ENCODE data around the gene USH1G. TPM values are rescaled to one million over a fixed set of nuclear protein-coding genes. Genes with fewer than 3 reads are reported as not detected.
A peak's percentile ranks its signal among the peaks of the same experiment; 100 is the strongest.

Gene USH1G
- total RNA-seq, 1 experiment from 2014 or later: 0.48 TPM

DNA sequence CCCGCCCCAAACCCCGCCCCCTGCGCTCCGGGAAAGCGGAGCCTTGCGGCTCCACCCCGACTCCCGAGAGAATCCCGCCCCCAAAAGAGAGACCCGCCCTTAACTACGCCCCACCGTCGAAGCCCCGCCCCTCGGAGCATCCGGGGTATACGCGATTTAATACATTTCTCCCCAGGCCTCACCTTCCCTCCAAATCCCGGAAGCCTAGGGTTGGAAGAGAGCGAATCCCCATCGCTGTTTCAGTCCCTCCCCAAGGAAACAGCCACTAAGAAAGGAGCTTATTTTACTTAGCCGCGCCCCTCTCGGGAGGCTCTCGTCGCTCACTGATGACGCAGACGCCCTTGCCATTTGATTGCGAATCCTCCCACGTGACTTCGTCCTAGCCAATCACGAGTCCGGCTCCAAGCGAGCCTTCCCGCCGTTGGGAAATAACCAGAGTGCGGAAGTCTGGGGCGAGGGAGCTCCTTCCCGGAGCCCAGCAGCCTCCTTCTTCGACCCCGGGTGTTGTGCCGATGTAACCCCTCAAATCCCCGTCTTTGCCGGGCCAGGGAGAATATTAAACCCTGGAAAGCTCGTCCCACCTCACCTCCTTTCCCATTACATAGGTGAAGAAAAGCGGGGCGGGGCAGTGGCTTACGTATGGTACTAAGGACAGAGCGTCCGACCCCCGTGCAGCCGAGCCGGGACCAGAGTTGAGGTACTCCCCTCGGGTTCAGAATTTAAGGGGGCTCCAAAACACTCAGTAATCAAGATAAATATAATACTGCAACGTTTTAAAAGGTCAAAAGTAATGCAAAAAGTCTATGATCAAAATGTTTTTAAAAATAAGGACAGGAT lies 49.8 kb downstream of the USH1G start:
- peaks cover 21% of the 10 kb centered on the region for H3K4me1 Mint-ChIP-seq (ENCODE audit: low read depth, unreplicated experiment)
- TF ChIP-seq, protein P1, sequence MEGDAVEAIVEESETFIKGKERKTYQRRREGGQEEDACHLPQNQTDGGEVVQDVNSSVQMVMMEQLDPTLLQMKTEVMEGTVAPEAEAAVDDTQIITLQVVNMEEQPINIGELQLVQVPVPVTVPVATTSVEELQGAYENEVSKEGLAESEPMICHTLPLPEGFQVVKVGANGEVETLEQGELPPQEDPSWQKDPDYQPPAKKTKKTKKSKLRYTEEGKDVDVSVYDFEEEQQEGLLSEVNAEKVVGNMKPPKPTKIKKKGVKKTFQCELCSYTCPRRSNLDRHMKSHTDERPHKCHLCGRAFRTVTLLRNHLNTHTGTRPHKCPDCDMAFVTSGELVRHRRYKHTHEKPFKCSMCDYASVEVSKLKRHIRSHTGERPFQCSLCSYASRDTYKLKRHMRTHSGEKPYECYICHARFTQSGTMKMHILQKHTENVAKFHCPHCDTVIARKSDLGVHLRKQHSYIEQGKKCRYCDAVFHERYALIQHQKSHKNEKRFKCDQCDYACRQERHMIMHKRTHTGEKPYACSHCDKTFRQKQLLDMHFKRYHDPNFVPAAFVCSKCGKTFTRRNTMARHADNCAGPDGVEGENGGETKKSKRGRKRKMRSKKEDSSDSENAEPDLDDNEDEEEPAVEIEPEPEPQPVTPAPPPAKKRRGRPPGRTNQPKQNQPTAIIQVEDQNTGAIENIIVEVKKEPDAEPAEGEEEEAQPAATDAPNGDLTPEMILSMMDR (IDR thresholded peaks at IDR 0.05; ENCODE audit: insufficient read depth in 1 of 2, low read depth in 1 of 2, low read length in 1 of 2, severe bottlenecking in 1 of 2, unreplicated experiment in 1 of 2): no peak
- ChIA-PET CTCF (interaction anchor here (0.6 to 1.9 kb wide), 27 partner anchors 11 to 465 kb away, joined by 3 to 37 read pairs (median 4); partner anchors contain the start of genes HID1, MRPL58, OTOP2 and RAB37), POLR2A (interaction anchor here (0.5 to 2.2 kb wide), 33 partner anchors 9 to 583 kb away, joined by 3 to 58 read pairs (median 4); partner anchors contain the start of genes HID1, MRPL58, NAT9 and RAB37)
- no peaks in the 10 kb centered on the region for H3K27me3 Mint-ChIP-seq (ENCODE audit: insufficient read depth, unreplicated experiment)
- Histone ChIP-seq H3K36me3 (ENCODE audit: control insufficient read depth, insufficient read depth, low read length) (no peaks in the 10 kb centered on the region), H3K9me3 (no peaks in the 10 kb centered on the region), H3K4me3 (ENCODE audit: low read depth, low read length) (peak overlapping the region; percentile 83), H3K27me3 (replicated peaks; ENCODE audit: control insufficient read depth, insufficient read depth, low read length) (no peaks in the 10 kb centered on the region), H3K4me1 (peaks cover 12% of the 10 kb centered on the region)
- H3K4me3 Mint-ChIP-seq (ENCODE audit: unreplicated experiment): peak overlapping the region; percentile 84
- intact Hi-C loops (cut with micrococcal nuclease; ENCODE audit: unreplicated experiment): loop anchor here (1.0 kb wide), 1 partner anchor 21 kb away; no protein-coding TSS in a partner anchor
- DNase-seq: peak; percentile 99 to 100
- no peaks in the 10 kb centered on the region for H3K9me3 Mint-ChIP-seq (ENCODE audit: unreplicated experiment)
- H3K36me3 Mint-ChIP-seq (ENCODE audit: insufficient read depth, unreplicated experiment): peaks cover 16% of the 10 kb centered on the region
- H3K27ac Mint-ChIP-seq (ENCODE audit: unreplicated experiment): peak overlapping the region; percentile 55
- BruUV-seq (replicated peaks): TSS peak; percentile 98

DNA sequence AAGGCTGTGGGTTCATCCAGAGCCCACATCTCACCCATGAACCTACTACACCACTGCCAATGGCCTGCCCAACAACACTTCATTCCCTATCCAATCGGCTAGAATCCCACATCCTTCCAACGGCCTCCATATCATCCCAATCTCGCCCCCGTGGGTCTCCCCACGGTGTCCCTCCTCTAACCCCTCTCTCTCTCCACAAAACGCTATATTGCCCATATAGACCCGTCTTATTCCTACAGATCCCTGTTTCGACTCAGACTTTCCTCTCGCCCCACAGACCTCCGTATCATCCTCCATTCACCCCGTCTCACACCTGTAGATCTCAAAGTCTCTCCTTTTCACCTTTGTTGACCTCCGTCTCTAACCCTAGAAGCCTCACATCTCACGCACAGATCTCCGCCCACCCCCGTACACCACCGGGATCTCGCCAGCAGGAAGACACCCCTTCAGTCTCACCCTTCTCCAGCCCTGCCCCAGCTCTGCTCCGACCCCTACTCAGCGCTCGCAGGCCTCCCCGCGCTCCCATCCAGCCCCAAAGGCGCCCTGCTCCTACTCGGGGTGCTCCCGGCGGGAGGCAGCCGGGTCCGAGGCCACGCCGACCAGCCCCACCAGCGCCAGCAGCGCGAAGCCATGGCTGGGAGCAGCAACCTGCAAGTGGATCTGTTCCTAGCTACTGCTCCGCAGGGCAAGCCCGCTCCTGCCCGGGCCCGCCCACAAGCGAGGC lies 50.6 kb downstream of the USH1G start, which contains the start of gene FDXR:
Gene FDXR (minus strand): TSS at position 682 of the 724 bp plus-strand sequence. CDS start 50 bp downstream, at position 632.
- CTCF ChIA-PET: interaction anchor here (0.5 to 1.9 kb wide), 25 partner anchors 11 to 464 kb away, joined by 3 to 37 read pairs (median 4); partner anchors contain the start of genes HID1, MRPL58, OTOP2 and RAB37
- no peaks in the 10 kb centered on the region for H3K27me3 Mint-ChIP-seq (ENCODE audit: insufficient read depth, unreplicated experiment)
- H3K4me1 Mint-ChIP-seq (ENCODE audit: low read depth, unreplicated experiment): peaks cover 21% of the 10 kb centered on the region
- H3K27ac Mint-ChIP-seq (ENCODE audit: unreplicated experiment): peak within 1 kb of the TSS; percentile 55
- no peak for DNase-seq
- TF ChIP-seq, protein P1 (IDR thresholded peaks at IDR 0.05; ENCODE audit: insufficient read depth in 1 of 2, low read depth in 1 of 2, low read length in 1 of 2, severe bottlenecking in 1 of 2, unreplicated experiment in 1 of 2): no peak
- no peaks in the 10 kb centered on the region for H3K36me3 ChIP-seq (ENCODE audit: control insufficient read depth, insufficient read depth, low read length)
- H3K27me3 ChIP-seq (replicated peaks; ENCODE audit: control insufficient read depth, insufficient read depth, low read length): no peaks in the 10 kb centered on the region
- intact Hi-C loops (cut with micrococcal nuclease; ENCODE audit: unreplicated experiment): loop anchor here (1.0 kb wide), 1 partner anchor 20 kb away; no protein-coding TSS in a partner anchor
- no peaks in the 10 kb centered on the region for H3K9me3 ChIP-seq
- peak within 1 kb of the TSS; percentile 84 for H3K4me3 Mint-ChIP-seq (ENCODE audit: unreplicated experiment)
- peaks cover 16% of the 10 kb centered on the region for H3K36me3 Mint-ChIP-seq (ENCODE audit: insufficient read depth, unreplicated experiment)
- no peaks in the 10 kb centered on the region for H3K9me3 Mint-ChIP-seq (ENCODE audit: unreplicated experiment)
- POLR2A ChIA-PET: interaction anchor here (0.5 to 2.2 kb wide), 33 partner anchors 9 to 584 kb away, joined by 3 to 58 read pairs (median 4); partner anchors contain the start of genes HID1, MRPL58, NAT9 and RAB37
- TSS peak; percentile 77 for BruUV-seq (replicated peaks)
- peaks cover 12% of the 10 kb centered on the region for H3K4me1 ChIP-seq
- peak within 1 kb of the TSS; percentile 83 for H3K4me3 ChIP-seq (ENCODE audit: low read depth, low read length)

Measured in Caco-2 (cell line).